GM23338 (cell line): ENCODE measurements around the gene CFAP77.

Experiments
- CTCF ChIP-seq, 2 experiments: fragments of 200-600 bp in 1 of 2; sonication (generic) in 1 of 2; conservative IDR thresholded peaks; 2 replicates each; pipeline versions ENCODE4 v1.5.1 to v1.6.1; 2016 to 2017; ENCODE audit warnings: antibody characterized with exemption in 2 of 2, low read depth in 2 of 2, mild to moderate bottlenecking in 2 of 2, moderate library complexity in 1 of 2
- EZH2 ChIP-seq: fragments of 200-600 bp; sonication (generic); IDR thresholded peaks from one replicate; pipeline ENCODE4 v1.8.0; 2017; ENCODE audit warnings: antibody characterized with exemption, mild to moderate bottlenecking, low read depth; ENCODE audit not compliant: unreplicated experiment
- EZH2phosphoT487 ChIP-seq: fragments of 200-600 bp; sonication (generic); IDR thresholded peaks from one replicate; pipeline ENCODE4 v1.8.1; 2018; ENCODE audit warnings: antibody characterized with exemption; ENCODE audit not compliant: unreplicated experiment
- JUNB ChIP-seq: IDR thresholded peaks from one replicate; pipeline ENCODE4 v1.6.1; 2016; ENCODE audit warnings: antibody characterized with exemption; ENCODE audit not compliant: unreplicated experiment
- POLR2AphosphoS5 ChIP-seq: IDR thresholded peaks from 2 replicates; pipeline ENCODE4 v1.6.1; 2016; ENCODE audit warnings: antibody characterized with exemption, low read depth
- REST ChIP-seq: IDR thresholded peaks from one replicate; pipeline ENCODE4 v1.6.1; 2018; ENCODE audit warnings: antibody characterized with exemption; ENCODE audit not compliant: unreplicated experiment
- STAT1 ChIP-seq: IDR thresholded peaks from one replicate; pipeline ENCODE4 v1.6.1; 2016; ENCODE audit warnings: antibody characterized with exemption; ENCODE audit not compliant: unreplicated experiment
- ZNF114 ChIP-seq: fragments of 250-450 bp; sonication (Bioruptor Pico); IDR thresholded peaks from 2 replicates; pipeline ENCODE4 v1.5.0; 2020; ENCODE audit warnings: mild to moderate bottlenecking, moderate library complexity
- ZNF331 ChIP-seq: fragments of 250-450 bp; sonication (Bioruptor Pico); IDR thresholded peaks from 2 replicates; pipeline ENCODE4 v1.5.0; 2020; ENCODE audit warnings: low read depth, mild to moderate bottlenecking, moderate library complexity
- TF ChIP-seq, protein P1 (sequence below): fragments of 250-450 bp; sonication (Bioruptor Pico); IDR thresholded peaks from 2 replicates; pipeline ENCODE4 v1.5.0; 2020; ENCODE audit warnings: mild to moderate bottlenecking, moderate library complexity

DNA sequence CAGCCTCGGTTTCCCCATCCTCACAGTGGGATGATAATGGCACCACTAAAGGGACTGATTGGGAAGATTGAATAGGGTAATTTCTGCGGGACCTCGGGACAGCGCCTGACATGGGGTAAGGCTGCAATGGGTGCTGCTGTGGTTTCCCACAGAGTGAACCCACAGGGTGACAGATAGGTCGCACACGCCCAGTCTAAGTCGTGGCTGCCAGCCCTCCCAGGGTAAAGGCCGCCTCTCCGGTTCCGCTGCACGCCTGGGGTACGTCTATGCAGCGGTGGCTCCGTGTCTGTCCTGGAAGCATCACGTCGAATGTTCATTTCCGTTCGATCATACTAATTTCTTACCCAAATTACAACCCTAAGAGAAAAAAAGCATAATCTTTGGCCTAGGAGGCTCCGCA lies 631 bp downstream of the CFAP77 start:
- TF ChIP-seq EZH2 (no peak), CTCF (conservative IDR thresholded peaks at IDR 0.05; ENCODE audit: low read depth in 2 of 2) (no peak), POLR2AphosphoS5 (no peak), ZNF331 (CRISPR knock-in tag) (no peak), STAT1 (no peak), ZNF114 (CRISPR knock-in tag) (no peak), JUNB (no peak), EZH2phosphoT487 (no peak), REST (no peak)
- TF ChIP-seq, protein P1, sequence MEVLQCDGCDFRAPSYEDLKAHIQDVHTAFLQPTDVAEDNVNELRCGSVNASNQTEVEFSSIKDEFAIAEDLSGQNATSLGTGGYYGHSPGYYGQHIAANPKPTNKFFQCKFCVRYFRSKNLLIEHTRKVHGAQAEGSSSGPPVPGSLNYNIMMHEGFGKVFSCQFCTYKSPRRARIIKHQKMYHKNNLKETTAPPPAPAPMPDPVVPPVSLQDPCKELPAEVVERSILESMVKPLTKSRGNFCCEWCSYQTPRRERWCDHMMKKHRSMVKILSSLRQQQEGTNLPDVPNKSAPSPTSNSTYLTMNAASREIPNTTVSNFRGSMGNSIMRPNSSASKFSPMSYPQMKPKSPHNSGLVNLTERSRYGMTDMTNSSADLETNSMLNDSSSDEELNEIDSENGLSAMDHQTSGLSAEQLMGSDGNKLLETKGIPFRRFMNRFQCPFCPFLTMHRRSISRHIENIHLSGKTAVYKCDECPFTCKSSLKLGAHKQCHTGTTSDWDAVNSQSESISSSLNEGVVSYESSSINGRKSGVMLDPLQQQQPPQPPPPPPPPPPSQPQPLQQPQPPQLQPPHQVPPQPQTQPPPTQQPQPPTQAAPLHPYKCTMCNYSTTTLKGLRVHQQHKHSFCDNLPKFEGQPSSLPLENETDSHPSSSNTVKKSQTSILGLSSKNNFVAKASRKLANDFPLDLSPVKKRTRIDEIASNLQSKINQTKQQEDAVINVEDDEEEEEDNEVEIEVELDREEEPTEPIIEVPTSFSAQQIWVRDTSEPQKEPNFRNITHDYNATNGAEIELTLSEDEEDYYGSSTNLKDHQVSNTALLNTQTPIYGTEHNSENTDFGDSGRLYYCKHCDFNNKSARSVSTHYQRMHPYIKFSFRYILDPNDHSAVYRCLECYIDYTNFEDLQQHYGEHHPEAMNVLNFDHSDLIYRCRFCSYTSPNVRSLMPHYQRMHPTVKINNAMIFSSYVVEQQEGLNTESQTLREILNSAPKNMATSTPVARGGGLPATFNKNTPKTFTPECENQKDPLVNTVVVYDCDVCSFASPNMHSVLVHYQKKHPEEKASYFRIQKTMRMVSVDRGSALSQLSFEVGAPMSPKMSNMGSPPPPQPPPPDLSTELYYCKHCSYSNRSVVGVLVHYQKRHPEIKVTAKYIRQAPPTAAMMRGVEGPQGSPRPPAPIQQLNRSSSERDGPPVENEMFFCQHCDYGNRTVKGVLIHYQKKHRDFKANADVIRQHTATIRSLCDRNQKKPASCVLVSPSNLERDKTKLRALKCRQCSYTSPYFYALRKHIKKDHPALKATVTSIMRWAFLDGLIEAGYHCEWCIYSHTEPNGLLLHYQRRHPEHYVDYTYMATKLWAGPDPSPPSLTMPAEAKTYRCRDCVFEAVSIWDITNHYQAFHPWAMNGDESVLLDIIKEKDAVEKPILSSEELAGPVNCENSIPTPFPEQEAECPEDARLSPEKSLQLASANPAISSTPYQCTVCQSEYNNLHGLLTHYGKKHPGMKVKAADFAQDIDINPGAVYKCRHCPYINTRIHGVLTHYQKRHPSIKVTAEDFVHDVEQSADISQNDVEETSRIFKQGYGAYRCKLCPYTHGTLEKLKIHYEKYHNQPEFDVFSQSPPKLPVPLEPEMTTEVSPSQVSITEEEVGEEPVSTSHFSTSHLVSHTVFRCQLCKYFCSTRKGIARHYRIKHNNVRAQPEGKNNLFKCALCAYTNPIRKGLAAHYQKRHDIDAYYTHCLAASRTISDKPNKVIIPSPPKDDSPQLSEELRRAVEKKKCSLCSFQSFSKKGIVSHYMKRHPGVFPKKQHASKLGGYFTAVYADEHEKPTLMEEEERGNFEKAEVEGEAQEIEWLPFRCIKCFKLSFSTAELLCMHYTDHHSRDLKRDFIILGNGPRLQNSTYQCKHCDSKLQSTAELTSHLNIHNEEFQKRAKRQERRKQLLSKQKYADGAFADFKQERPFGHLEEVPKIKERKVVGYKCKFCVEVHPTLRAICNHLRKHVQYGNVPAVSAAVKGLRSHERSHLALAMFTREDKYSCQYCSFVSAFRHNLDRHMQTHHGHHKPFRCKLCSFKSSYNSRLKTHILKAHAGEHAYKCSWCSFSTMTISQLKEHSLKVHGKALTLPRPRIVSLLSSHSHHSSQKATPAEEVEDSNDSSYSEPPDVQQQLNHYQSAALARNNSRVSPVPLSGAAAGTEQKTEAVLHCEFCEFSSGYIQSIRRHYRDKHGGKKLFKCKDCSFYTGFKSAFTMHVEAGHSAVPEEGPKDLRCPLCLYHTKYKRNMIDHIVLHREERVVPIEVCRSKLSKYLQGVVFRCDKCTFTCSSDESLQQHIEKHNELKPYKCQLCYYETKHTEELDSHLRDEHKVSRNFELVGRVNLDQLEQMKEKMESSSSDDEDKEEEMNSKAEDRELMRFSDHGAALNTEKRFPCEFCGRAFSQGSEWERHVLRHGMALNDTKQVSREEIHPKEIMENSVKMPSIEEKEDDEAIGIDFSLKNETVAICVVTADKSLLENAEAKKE, result no peak
